GM23338 (cell line): ENCODE measurements around the gene GPR37L1. TPM values are rescaled to one million over a fixed set of nuclear protein-coding genes. Genes with fewer than 3 reads are reported as not detected.

Source experiments
- ATAC-seq: fragments of 200-7000 bp; cut with Tn5 transposase; 3 replicates; pipeline ENCODE4 v1.9.1; 2020
- DNase-seq: peaks from one replicate; pipeline ENCODE4 v3.0.0-alpha.2; 2015; ENCODE audit warnings: low spot score
- H2AFZ ChIP-seq: fragments of 200-600 bp; sonication (generic); 2 replicates; pipeline ENCODE4 v1.8.0; 2016; ENCODE audit warnings: antibody characterized with exemption, mild to moderate bottlenecking, moderate library complexity
- H3F3A ChIP-seq: fragments of 200-600 bp; sonication (generic); replicated peaks from 2 replicates; pipeline ENCODE4 v1.8.0; 2017; ENCODE audit warnings: antibody characterized with exemption, mixed run types, low read depth
- H3K27ac ChIP-seq: fragments of 200-600 bp; sonication (generic); 2 replicates; pipeline ENCODE4 v1.6.1; 2016; ENCODE audit warnings: low read depth
- H3K27me3 ChIP-seq: fragments of 200-600 bp; sonication (generic); 2 replicates; pipeline ENCODE4 v1.8.0; 2016; ENCODE audit warnings: mild to moderate bottlenecking, mixed run types, moderate library complexity; ENCODE audit not compliant: insufficient read depth
- H3K36me3 ChIP-seq: fragments of 200-600 bp; sonication (generic); 2 replicates; pipeline ENCODE4 v1.8.0; 2016; ENCODE audit warnings: mild to moderate bottlenecking; ENCODE audit not compliant: insufficient read depth
- H3K4me1 ChIP-seq: fragments of 200-600 bp; sonication (generic); 2 replicates; pipeline ENCODE4 v1.8.0; 2016; ENCODE audit warnings: mild to moderate bottlenecking, moderate library complexity; ENCODE audit not compliant: insufficient read depth
- H3K4me2 ChIP-seq: fragments of 200-600 bp; sonication (generic); 2 replicates; pipeline ENCODE4 v1.7.1; 2017; ENCODE audit warnings: mixed run types
- H3K4me3 ChIP-seq: fragments of 200-600 bp; sonication (generic); 2 replicates; pipeline ENCODE4 v1.6.1; 2016; ENCODE audit warnings: mixed run types
- H3K79me2 ChIP-seq: fragments of 200-600 bp; sonication (generic); replicated peaks from 2 replicates; pipeline ENCODE4 v1.8.0; 2017; ENCODE audit warnings: mild to moderate bottlenecking; ENCODE audit not compliant: insufficient read depth
- H3K9me2 ChIP-seq: fragments of 200-600 bp; sonication (generic); 2 replicates; pipeline ENCODE4 v1.8.0; 2017; ENCODE audit not compliant: insufficient read depth
- H4K20me1 ChIP-seq: fragments of 200-600 bp; sonication (generic); replicated peaks from 2 replicates; pipeline ENCODE4 v1.8.0; 2017; ENCODE audit warnings: mild to moderate bottlenecking; ENCODE audit not compliant: insufficient read depth
- H3K27ac Mint-ChIP-seq: 2 replicates; pipeline ENCODE4 v1.8.0; 2020; ENCODE audit warnings: inconsistent platforms, mild to moderate bottlenecking, moderate library complexity, mixed read lengths
- H3K27me3 Mint-ChIP-seq: 3 replicates; pipeline ENCODE4 v1.8.0; 2022; ENCODE audit warnings: low read depth, mild to moderate bottlenecking, moderate library complexity, mixed read lengths, inconsistent platforms; ENCODE audit not compliant: insufficient read depth, poor library complexity
- H3K36me3 Mint-ChIP-seq: 3 replicates; pipeline ENCODE4 v1.8.0; 2021; ENCODE audit warnings: low read depth, mild to moderate bottlenecking, inconsistent platforms, moderate library complexity, mixed read lengths
- H3K4me1 Mint-ChIP-seq: 3 replicates; pipeline ENCODE4 v1.8.0; 2020; ENCODE audit warnings: mild to moderate bottlenecking, inconsistent platforms, mixed read lengths
- H3K4me3 Mint-ChIP-seq: 3 replicates; pipeline ENCODE4 v1.8.0; 2021; ENCODE audit warnings: moderate library complexity, mild to moderate bottlenecking, inconsistent platforms, mixed read lengths
- H3K9me3 Mint-ChIP-seq: 3 replicates; pipeline ENCODE4 v1.8.0; 2020; ENCODE audit warnings: moderate library complexity, mild to moderate bottlenecking, inconsistent platforms, mixed read lengths
- CREB1 ChIP-seq: fragments of 250-450 bp; sonication (Bioruptor Pico); IDR thresholded peaks from 2 replicates; pipeline ENCODE4 v1.5.0; 2020; ENCODE audit warnings: low read depth, mild to moderate bottlenecking, moderate library complexity
- ETS1 ChIP-seq: IDR thresholded peaks from 2 replicates; pipeline ENCODE4 v1.6.1; 2016; ENCODE audit warnings: antibody characterized with exemption
- EZH2 ChIP-seq: fragments of 200-600 bp; sonication (generic); IDR thresholded peaks from one replicate; pipeline ENCODE4 v1.8.0; 2017; ENCODE audit warnings: antibody characterized with exemption, mild to moderate bottlenecking, low read depth; ENCODE audit not compliant: unreplicated experiment
- JUNB ChIP-seq: IDR thresholded peaks from one replicate; pipeline ENCODE4 v1.6.1; 2016; ENCODE audit warnings: antibody characterized with exemption; ENCODE audit not compliant: unreplicated experiment
- NANOG ChIP-seq: IDR thresholded peaks from 2 replicates; pipeline ENCODE4 v1.6.1; 2016; ENCODE audit warnings: antibody characterized with exemption, borderline replicate concordance
- POLR2AphosphoS5 ChIP-seq: IDR thresholded peaks from 2 replicates; pipeline ENCODE4 v1.6.1; 2016; ENCODE audit warnings: antibody characterized with exemption, low read depth
- STAT1 ChIP-seq: IDR thresholded peaks from one replicate; pipeline ENCODE4 v1.6.1; 2016; ENCODE audit warnings: antibody characterized with exemption; ENCODE audit not compliant: unreplicated experiment
- ZNF114 ChIP-seq: fragments of 250-450 bp; sonication (Bioruptor Pico); IDR thresholded peaks from 2 replicates; pipeline ENCODE4 v1.5.0; 2020; ENCODE audit warnings: mild to moderate bottlenecking, moderate library complexity
- ZNF331 ChIP-seq: fragments of 250-450 bp; sonication (Bioruptor Pico); IDR thresholded peaks from 2 replicates; pipeline ENCODE4 v1.5.0; 2020; ENCODE audit warnings: low read depth, mild to moderate bottlenecking, moderate library complexity
- ZNF462 ChIP-seq: fragments of 250-450 bp; sonication (Bioruptor Pico); IDR thresholded peaks from 2 replicates; pipeline ENCODE4 v1.5.0; 2020; ENCODE audit warnings: mild to moderate bottlenecking, moderate library complexity
- polyA plus RNA-seq: library from polyadenylated mRNA; unstranded; fragments of >200 nt; fragmentation: Nextera tagmentation; extraction: Ambion mirVana; gene quantifications from 2 replicates; pipeline ENCODE4 v1.2.1, GENCODE V29; 2016
- total RNA-seq: library from RNA; depleted of rRNA; stranded (reverse); fragments of >200 nt; shearing (Covaris generic); gene quantifications from 2 replicates; pipeline ENCODE4 v1.2.3, GENCODE V29; 2014
- TF ChIP-seq, protein P1 (sequence below), 2 experiments: fragments of 200-600 bp in 1 of 2; sonication (generic) in 1 of 2; conservative IDR thresholded peaks; 2 replicates each; pipeline versions ENCODE4 v1.5.1 to v1.6.1; 2016 to 2017; ENCODE audit warnings: antibody characterized with exemption in 2 of 2, low read depth in 2 of 2, mild to moderate bottlenecking in 2 of 2, moderate library complexity in 1 of 2
- TF ChIP-seq, protein P2 (sequence below): IDR thresholded peaks from one replicate; pipeline ENCODE4 v1.6.1; 2018; ENCODE audit warnings: antibody characterized with exemption; ENCODE audit not compliant: unreplicated experiment

The GPR37L1 gene
- total and polyA plus RNA-seq, 2 experiments from 2014 or later: 0.08 to 0.21 TPM

- Histone ChIP-seq H3K4me1 (peaks cover 7% of the 10 kb centered on the region; the same call in 1 of the 2 replicates), H3K4me2 (no peak overlapping the region), H3K27me3 (no peaks in the 10 kb centered on the region), H3K36me3 (no peaks in the 10 kb centered on the region), H2AFZ (no peak overlapping the region), H3F3A (no peaks in the 10 kb centered on the region), H3K79me2 (no peaks in the 10 kb centered on the region), H3K9me2 (no peaks in the 10 kb centered on the region), H4K20me1 (no peaks in the 10 kb centered on the region), H3K27ac (no peak overlapping the region), H3K4me3 (no peak overlapping the region)
- H3K27me3 Mint-ChIP-seq: peaks cover 6% of the 10 kb centered on the region
- no peaks in the 10 kb centered on the region for H3K9me3 Mint-ChIP-seq
- ATAC-seq: peak; percentile 5; the same call in 1 of the 3 replicates
- no peak overlapping the region for H3K27ac Mint-ChIP-seq
- H3K4me1 Mint-ChIP-seq: peaks cover 23% of the 10 kb centered on the region
- DNase-seq: no peak
- H3K4me3 Mint-ChIP-seq: no peak overlapping the region
- H3K36me3 Mint-ChIP-seq: no peaks in the 10 kb centered on the region
- no peak for TF ChIP-seq EZH2
- no peak for TF ChIP-seq POLR2AphosphoS5
- TF ChIP-seq JUNB: no peak
- no peak for TF ChIP-seq ZNF462 (CRISPR knock-in tag)
- TF ChIP-seq STAT1: no peak
- TF ChIP-seq ETS1: no peak
- TF ChIP-seq CREB1 (CRISPR knock-in tag): no peak
- TF ChIP-seq, protein P1, sequence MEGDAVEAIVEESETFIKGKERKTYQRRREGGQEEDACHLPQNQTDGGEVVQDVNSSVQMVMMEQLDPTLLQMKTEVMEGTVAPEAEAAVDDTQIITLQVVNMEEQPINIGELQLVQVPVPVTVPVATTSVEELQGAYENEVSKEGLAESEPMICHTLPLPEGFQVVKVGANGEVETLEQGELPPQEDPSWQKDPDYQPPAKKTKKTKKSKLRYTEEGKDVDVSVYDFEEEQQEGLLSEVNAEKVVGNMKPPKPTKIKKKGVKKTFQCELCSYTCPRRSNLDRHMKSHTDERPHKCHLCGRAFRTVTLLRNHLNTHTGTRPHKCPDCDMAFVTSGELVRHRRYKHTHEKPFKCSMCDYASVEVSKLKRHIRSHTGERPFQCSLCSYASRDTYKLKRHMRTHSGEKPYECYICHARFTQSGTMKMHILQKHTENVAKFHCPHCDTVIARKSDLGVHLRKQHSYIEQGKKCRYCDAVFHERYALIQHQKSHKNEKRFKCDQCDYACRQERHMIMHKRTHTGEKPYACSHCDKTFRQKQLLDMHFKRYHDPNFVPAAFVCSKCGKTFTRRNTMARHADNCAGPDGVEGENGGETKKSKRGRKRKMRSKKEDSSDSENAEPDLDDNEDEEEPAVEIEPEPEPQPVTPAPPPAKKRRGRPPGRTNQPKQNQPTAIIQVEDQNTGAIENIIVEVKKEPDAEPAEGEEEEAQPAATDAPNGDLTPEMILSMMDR (conservative IDR thresholded peaks at IDR 0.05; ENCODE audit: low read depth in 2 of 2): no peak
- no peak for TF ChIP-seq ZNF114
- no peak for TF ChIP-seq NANOG
- TF ChIP-seq ZNF331: no peak
- TF ChIP-seq, protein P2, sequence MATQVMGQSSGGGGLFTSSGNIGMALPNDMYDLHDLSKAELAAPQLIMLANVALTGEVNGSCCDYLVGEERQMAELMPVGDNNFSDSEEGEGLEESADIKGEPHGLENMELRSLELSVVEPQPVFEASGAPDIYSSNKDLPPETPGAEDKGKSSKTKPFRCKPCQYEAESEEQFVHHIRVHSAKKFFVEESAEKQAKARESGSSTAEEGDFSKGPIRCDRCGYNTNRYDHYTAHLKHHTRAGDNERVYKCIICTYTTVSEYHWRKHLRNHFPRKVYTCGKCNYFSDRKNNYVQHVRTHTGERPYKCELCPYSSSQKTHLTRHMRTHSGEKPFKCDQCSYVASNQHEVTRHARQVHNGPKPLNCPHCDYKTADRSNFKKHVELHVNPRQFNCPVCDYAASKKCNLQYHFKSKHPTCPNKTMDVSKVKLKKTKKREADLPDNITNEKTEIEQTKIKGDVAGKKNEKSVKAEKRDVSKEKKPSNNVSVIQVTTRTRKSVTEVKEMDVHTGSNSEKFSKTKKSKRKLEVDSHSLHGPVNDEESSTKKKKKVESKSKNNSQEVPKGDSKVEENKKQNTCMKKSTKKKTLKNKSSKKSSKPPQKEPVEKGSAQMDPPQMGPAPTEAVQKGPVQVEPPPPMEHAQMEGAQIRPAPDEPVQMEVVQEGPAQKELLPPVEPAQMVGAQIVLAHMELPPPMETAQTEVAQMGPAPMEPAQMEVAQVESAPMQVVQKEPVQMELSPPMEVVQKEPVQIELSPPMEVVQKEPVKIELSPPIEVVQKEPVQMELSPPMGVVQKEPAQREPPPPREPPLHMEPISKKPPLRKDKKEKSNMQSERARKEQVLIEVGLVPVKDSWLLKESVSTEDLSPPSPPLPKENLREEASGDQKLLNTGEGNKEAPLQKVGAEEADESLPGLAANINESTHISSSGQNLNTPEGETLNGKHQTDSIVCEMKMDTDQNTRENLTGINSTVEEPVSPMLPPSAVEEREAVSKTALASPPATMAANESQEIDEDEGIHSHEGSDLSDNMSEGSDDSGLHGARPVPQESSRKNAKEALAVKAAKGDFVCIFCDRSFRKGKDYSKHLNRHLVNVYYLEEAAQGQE: no peak
Observed at GRCh38 chr1:202107321-202107761, 15.4 kb upstream of the GPR37L1 start.
